Endometrial microvascular endothelial cells (primary cell): ENCODE measurements around the gene RER1. TPM values are rescaled to one million over a fixed set of nuclear protein-coding genes. Genes with fewer than 3 reads are reported as not detected.

Experiments
- in situ Hi-C: cut with HindIII; loops from 2 replicates; pipeline ENCODE4 v1.10.0; 2017; ENCODE audit warnings: low sequenced_read_pairs, low pct_unique_long_range_greater_than_20kb; ENCODE audit errors: inconsistent ontology term
- total RNA-seq: library from RNA; depleted of rRNA; stranded (reverse); fragments of >200 nt; gene quantifications from one replicate; pipeline ENCODE4 v1.2.3, GENCODE V29; 2015; ENCODE audit errors: inconsistent ontology term

Gene RER1
- 132 TPM for total RNA-seq

DNA sequence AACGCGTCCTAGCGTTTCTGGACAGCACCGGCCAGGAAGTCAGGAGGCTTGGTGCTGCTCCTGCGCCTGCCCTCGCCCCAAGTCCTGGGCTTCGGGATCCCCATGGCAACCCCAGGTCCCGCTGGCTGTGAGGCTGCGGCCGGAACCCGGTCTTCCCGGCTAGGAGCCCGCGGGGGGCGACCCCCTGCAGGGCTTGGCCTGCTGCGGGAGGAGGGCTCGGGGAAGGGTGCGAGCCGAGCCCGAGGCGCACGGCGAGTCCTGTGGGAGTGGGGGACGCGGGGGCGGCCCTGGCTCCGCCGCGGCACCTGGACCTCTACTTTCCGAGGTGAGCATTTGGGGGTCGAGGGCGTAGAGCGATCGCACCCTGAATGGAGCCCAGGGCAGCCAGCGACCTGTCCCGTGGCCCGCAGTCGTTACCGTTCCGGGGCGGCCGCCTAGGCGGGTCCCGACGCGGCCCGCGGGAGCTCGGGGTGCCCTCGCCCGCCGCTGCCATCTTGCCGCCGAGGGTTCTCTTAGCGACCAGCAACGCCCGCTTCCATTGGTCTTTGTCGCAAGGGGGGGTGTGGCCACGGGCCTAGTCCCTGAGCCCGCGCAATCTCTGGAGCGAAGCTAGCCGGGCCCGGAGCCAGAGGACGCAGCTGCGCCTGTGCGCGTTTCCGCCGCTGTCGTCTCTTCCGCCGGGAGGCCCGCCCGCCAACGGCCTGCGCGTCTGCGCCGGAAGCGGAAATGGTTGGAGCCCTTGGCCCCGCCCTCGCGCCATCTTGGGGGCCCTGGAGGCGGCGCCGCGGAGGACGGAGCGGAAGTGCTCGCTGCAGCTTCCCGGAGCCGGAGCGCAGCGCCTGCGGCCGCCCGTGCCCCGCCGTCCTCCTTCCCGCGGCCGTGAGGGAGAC, at the start of gene RER1, which contains the start of gene MORN1:
Gene RER1, plus strand, starts transcription at position 801 of the 890 bp plus-strand sequence. CDS start 3,950 bp downstream, outside the sequence.
Gene MORN1, minus strand, starts transcription at position 514 of the 890 bp plus-strand sequence. Its CDS starts 21 bp downstream, at position 493.
- in situ Hi-C loops: loop anchor here (10.0 kb wide), 1 partner anchor 196 kb away; the partner anchor contains the start of gene FAAP20

- in situ Hi-C loops: no loop called here
Measured at GRCh38 chr1:2342384-2343022, 49.1 kb upstream of the RER1 start.

- in situ Hi-C loops: no loop called here
Measured at GRCh38 chr1:2343023-2343935, 48.4 kb upstream of the RER1 start.

DNA sequence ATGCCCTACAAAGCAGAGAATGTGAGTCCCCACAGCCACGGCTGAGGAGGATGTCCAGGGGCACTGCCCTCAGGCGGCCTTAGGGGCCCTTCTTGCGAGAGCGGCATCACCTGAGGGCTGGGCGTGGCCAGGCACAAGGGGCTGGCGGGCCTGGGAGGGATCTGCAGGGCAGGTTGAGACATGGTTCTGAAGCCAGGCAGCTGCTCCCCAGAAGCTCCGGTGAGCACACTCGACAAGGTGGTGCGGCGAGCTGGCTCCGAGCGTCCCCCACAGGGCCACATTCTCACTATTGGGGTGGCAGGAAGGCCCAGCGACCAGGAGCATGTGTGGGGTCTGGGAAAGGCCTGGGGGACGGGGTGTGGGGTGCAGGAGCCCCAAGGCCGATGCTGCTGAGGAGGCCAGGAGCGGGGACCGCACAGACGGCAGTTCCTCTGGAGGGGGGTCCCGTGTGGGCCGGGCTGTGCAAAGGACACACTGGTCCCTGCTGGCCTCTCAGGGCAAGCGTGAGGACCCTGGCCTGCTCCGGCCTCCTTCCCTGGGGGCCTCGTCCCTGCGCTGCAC, 47.4 kb upstream of the RER1 start:
- in situ Hi-C loops: no loop called here

GRCh38 chr1:2344744-2345296, 46.8 kb upstream of the RER1 start:
- in situ Hi-C loops: no loop called here

DNA sequence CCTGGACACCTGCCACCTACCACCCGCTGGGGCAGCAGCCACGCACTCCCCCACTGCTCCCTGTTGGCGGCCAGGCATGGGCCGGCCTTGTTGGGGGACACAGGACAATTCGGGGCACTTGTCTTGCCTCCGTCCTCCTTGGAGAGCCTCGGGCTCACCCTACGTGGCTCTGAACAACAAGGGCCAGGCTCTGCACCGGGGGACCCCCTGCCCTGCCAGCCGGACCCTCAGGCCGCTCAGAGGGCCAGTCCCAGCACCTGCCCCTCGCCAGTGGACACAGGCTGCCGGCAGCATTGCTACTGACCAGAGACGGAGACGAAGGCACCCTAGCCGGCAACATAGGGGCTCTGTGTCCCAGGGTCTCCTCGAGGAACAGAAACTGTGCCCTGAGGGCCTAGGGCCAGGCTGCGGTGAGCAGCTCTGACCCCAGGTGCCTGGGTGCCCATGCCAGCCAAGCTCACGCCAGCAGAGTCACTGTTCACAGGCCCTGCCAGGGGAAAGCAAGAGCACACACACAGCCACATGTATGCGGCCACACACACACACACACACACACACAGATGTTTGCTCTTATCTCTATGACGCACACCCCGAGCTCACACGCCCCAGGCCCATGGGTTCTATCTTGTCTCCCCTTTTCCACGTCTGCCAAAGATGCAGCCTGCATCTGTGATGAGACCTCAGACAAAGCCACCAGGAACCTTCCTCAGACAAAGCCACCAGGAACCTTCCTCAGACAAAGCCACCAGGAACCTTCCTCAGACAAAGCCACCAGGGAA, 46.2 kb upstream of the RER1 start:
- in situ Hi-C loops: no loop called here

DNA sequence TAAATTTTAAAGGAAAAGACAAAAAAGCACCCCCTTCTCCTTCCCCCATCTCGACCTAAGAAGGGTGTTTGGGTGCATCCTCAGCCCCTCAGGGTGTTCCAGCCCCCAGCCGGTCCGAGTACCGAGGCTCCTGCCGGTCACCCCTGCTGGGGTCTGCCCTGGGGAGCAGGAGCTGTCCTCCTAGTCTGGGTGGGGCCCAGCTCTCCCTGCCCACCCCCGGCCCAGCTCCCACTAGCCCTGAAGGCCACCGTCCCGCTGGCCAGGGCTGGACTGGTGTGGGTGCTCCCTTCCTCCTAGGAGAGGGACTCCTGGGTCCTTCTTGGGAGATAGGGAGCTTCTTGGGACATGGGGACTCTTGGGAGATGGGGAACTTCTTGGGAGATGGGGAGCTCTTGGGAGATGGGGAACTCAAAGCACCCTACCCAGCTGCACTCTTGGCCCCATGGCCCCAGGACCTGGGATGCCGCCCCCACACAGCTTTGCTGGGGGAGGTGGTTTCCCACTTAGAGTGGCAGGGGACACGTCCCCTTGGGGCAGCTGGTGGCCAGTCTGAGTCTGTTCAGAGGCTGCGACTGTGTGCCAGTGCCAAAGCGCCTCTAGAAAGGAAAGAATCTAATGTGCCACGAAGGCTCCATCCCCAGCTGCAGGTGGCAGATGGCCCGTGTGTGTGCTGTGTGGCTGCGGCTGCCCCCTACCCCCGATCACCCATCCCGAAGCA, 44.8 kb upstream of the RER1 start:
- in situ Hi-C loops: no loop called here

- in situ Hi-C loops: no loop called here
Measured at GRCh38 chr1:2347409-2347785, 44.2 kb upstream of the RER1 start.

- in situ Hi-C loops: no loop called here
Measured at GRCh38 chr1:2347896-2348295, 43.7 kb upstream of the RER1 start.

DNA sequence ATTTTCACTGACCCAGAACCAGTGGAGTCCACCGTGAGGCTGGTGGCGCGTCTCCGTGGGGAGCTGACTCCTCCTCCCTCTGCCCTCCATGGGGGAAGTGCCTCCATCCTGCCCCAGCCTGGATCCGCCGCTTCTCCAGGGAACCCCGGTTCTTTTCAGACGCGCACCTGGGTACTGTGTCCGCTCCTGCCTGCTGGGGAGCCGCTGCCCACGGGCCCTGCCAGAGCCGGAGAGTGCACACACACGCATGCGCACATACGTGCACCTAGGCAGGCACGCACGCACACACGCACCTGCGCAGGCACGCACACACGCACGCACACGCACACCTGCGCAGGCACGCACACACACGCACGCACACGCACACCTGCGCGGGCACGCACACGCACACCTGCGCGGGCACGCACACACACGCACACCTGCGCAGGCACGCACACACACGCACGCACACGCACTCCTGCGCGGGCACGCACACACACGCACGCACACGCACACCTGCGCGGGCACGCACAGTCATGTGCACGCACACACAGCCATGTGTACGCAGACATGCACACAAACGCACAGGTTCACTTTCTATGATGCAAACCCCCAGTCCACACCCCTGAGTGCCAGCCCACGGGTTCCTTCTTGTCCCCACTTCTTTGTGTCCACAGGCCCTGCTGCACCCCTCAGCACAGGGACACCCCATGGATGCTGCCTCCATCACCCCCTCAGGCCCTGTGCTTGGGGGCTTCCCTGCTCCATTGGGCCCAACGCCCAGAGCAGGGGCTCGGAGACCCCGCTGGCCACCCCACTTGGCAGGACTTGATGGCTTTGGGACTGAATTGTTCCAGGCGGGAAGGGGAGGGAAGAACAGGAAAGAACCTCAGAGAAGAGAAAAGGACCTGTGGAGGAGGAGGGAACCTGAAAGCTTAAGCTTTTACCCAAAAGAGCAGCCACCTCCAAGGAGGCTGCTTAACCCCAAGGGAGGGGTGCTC, 43.0 kb upstream of the RER1 start:
- in situ Hi-C loops: no loop called here

DNA sequence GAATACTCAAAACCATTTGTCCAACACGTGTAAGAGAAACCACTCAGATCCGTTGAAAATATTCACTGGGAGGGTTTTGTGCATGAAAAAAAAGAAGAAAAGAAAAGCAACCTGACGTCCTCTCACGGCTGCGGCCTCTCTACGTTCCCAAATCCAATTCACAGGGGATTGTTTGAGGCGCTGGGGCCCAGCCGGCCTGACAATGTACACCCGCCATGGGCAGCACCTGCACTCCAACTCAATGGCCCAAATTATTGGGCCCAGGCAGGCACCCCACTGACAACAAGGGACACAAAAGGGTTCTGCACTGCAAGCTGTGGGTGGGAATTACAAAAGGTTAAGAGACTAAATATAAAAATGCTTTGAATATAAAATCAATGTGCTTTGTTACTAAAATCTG, 41.8 kb upstream of the RER1 start:
- in situ Hi-C loops: no loop called here

- in situ Hi-C loops: no loop called here
Measured at GRCh38 chr1:2350501-2350900, 41.1 kb upstream of the RER1 start.

DNA sequence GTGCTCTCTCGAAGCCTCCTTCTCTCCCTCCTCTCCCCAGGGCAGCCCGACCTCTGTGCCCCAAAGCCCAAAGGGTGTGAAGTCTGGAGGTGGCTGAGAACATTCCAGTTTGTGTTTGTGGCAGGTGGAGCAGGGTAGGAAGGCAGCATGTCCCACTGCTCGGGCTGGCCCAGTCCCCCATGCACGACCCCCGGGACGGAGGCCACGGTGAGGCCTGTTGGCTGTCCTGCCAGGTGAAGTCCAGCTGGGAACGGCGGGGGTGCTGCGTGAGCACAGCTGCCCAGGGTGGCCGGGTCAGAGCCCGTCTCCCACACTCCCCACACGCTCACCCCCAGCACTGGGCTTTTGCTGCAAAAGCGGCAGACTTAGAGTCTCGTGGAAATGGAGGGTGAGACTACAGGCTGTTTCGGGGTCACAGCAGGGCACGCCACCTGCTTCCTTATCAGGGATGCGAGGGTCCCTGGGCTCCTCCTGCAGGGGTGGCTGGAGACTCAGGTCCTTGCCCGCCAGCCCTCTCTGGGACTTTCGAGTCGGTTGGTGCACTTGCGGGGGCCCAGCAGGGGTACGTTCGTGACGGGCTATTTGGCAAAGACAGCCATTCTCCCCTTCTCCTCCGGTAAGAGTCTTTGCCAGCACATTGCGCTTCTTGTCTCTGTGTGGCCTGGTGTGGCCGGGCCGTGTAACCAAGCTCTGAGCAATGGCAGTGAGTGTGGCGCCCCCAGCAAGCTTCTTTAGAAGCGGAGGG, 40.6 kb upstream of the RER1 start:
- in situ Hi-C loops: no loop called here

DNA sequence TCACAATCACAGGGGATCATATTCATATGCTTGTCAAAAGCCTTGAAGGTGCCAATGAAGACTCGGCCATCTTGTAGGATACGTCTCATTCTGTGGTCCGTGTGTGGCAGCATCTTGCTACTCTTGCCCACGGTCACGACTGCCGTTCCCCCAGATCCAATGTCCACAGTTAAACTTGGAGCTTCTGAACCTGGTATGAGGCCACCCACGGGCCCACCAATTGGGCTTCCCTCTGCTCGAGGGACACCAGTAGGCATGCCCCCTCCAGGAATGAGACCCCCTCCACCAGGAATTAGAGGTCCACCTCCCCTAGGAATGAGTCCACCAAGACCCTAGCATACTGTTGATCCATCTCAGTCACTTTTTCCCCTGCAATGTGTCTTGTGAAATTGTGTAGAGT, 39.9 kb upstream of the RER1 start:
- in situ Hi-C loops: no loop called here

DNA sequence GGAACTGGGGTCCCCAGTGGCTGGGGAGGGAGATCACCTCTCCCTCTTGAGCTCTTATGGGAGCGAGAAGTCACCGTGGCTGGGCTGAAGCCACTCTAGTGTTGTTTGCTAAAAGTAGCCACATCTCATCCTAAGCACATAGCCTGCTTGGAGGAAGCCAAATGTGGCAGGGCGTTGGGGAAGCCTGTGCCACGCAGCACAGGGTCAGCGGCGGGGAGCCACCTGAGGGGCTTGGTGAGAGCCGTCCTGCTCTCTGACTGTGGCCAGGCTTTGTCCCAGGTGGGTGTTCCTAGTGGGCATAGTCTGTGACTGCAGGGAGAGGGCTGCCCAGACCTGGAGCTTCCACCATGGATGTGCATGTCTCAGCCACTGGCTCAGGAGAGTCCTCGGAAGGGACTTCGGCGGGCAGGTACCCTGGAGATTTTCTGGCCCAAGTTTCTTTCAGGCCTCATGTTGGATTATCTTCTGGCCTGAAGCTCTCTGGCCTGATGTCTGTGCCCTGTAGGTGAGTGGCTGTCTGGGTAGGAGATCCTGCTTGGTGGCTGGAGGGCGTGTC, 39.2 kb upstream of the RER1 start:
- in situ Hi-C loops: no loop called here
